Limb (tissue), 2 donors: ENCODE data around the gene ATXN8OS.
"Not testable (repeated sequence)": the region's sequence is repeated elsewhere in the genome, so short reads cannot be mapped to it uniquely, and the experiment has no call there.

Source experiments
- DNase-seq, 2 donors: peaks; one replicate each; pipeline ENCODE4 v3.0.0-alpha.2; 2016; ENCODE audit errors: extremely low spot score in 2 of 2

The ATXN8OS gene

GRCh38 chr13:70107498-70108281, at the start of gene ATXN8OS:
Gene ATXN8OS, plus strand, starts transcription at chr13:70107826.
- peak in 1 of 2 donors; percentile 57 for DNase-seq

- no peak for DNase-seq
These were observed 27.6 kb upstream of the ATXN8OS start for GRCh38 chr13:70080012-70080411.

GRCh38 chr13:70087247-70087646, 20.4 kb upstream of the ATXN8OS start:
- DNase-seq: no peak

- DNase-seq: no peak
These were observed 18.7 kb upstream of the ATXN8OS start for GRCh38 chr13:70088926-70089325.

GRCh38 chr13:70090036-70090723, 17.4 kb upstream of the ATXN8OS start:
- no peak for DNase-seq

- DNase-seq: peak in 1 of 2 donors; percentile 12
These were observed 9.0 kb upstream of the ATXN8OS start for GRCh38 chr13:70098669-70099068.

- no peak for DNase-seq
These were observed 3.1 kb upstream of the ATXN8OS start for GRCh38 chr13:70104481-70104880.

GRCh38 chr13:70107125-70107497, 515 bp upstream of the ATXN8OS start:
- no peak for DNase-seq

GRCh38 chr13:70108356-70109105, 905 bp downstream of the ATXN8OS start, which contains the start of gene KLHL1:
Gene KLHL1, minus strand, starts transcription at chr13:70108452. Its CDS starts 753 bp downstream, at chr13:70107699.
- DNase-seq: peak in 1 of 2 donors; percentile 39

- no peak for DNase-seq
These were observed 9.8 kb downstream of the ATXN8OS start for GRCh38 chr13:70117338-70117905.

GRCh38 chr13:70125693-70126092, 18.1 kb downstream of the ATXN8OS start:
- DNase-seq: no peak

- no peak for DNase-seq
These were observed 20.5 kb downstream of the ATXN8OS start for GRCh38 chr13:70128098-70128497.

GRCh38 chr13:70142658-70143057, 35.0 kb downstream of the ATXN8OS start:
- DNase-seq: not testable (repeated sequence)

GRCh38 chr13:70162141-70162540, 54.5 kb downstream of the ATXN8OS start:
- no peak for DNase-seq

GRCh38 chr13:70170689-70171088, 63.1 kb downstream of the ATXN8OS start:
- no peak for DNase-seq

GRCh38 chr13:70171151-70171550, 63.5 kb downstream of the ATXN8OS start:
- DNase-seq: no peak

- DNase-seq: no peak
These were observed 65.4 kb downstream of the ATXN8OS start for GRCh38 chr13:70172946-70173597.

GRCh38 chr13:70173598-70173959, 66.0 kb downstream of the ATXN8OS start:
- DNase-seq: no peak

- no peak for DNase-seq
These were observed 70.7 kb downstream of the ATXN8OS start for GRCh38 chr13:70178346-70178745.
